ENCODE data around the gene MREG.
A peak's percentile ranks its signal among the peaks of the same experiment; 100 is the strongest.

MREG gene

DNA sequence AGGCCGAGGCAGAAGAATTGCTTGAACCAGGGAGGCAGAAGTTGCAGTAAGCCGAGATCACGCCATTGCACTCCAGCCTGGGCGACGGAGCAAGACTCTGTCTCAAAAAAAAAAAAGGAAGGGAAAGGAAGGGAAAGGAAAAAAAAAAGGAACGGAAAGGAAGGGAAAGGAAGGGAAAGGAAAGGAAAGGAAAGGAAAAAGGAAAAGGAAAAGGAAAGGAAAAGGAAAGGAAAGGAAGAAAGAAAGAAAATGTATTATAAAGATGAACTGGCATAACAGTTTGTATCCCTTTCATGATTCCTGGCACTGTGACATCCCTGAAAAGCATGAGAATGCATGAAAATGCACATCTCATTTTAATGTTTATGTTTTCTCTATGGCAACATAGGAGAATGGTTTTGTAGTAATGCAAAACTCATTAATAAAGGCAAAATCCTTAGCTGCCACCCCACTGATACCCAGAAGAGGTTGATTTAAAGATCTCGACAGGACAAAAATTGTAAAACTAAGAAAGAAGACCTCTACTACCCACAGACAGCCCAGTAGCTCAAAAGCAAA, 11.5 kb upstream of the MREG start:
- H3K27ac ChIP-seq, result no peak overlapping the region
- DNase-seq (ENCODE audit: low spot score), result no peak
- TF ChIP-seq, protein P1, sequence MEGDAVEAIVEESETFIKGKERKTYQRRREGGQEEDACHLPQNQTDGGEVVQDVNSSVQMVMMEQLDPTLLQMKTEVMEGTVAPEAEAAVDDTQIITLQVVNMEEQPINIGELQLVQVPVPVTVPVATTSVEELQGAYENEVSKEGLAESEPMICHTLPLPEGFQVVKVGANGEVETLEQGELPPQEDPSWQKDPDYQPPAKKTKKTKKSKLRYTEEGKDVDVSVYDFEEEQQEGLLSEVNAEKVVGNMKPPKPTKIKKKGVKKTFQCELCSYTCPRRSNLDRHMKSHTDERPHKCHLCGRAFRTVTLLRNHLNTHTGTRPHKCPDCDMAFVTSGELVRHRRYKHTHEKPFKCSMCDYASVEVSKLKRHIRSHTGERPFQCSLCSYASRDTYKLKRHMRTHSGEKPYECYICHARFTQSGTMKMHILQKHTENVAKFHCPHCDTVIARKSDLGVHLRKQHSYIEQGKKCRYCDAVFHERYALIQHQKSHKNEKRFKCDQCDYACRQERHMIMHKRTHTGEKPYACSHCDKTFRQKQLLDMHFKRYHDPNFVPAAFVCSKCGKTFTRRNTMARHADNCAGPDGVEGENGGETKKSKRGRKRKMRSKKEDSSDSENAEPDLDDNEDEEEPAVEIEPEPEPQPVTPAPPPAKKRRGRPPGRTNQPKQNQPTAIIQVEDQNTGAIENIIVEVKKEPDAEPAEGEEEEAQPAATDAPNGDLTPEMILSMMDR (conservative IDR thresholded peaks at IDR 0.05; ENCODE audit: low read depth), result no peak
- ChIA-PET POLR2A (ENCODE audit: low non-redundant PET) (interaction anchor here (0.6 kb wide), 1 partner anchor 9 kb away, joined by 3 read pairs; no protein-coding TSS in a partner anchor), CTCF (interaction anchor here (1.2 kb wide), 1 partner anchor 75 kb away, joined by 4 read pairs; no protein-coding TSS in a partner anchor)

DNA sequence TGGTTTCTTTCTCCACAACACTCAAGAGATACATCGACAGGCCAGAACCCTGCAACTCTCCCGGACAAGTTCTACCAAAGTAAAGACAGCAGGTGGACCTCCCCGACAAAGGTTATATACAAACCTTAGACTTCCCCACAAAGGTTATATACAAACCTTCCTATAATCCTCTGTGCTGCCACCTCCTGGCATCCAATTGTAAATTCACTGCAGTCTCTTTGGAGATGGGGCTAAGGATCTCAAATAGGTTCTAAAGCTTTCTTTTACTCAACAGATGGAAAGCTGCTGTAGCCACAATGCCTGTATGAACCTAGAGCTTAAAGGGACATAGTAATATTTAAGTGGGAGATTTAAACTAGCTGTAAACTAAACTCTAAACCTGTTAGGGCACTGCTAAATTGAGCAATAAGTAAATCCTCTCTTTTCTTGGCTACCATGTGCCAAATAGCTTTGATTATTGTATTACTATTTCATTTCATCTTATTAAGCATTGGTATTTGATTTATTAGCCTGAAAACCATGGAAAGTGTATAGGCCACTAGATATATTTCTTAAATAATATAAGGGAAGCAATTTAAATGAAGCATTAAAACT, 9.8 kb upstream of the MREG start:
- POLR2A ChIA-PET (ENCODE audit: low non-redundant PET), result no interaction called here
- DNase-seq (ENCODE audit: low spot score), result peak; percentile 68
- CTCF ChIA-PET, result interaction anchor here (0.6 to 1.5 kb wide), 11 partner anchors 8 to 999 kb away, joined by 3 to 8 read pairs (median 3); no protein-coding TSS in a partner anchor
- no peak overlapping the region for H3K27ac ChIP-seq
- TF ChIP-seq, protein P1 (conservative IDR thresholded peaks at IDR 0.05; ENCODE audit: low read depth), result peak; percentile 73

DNA sequence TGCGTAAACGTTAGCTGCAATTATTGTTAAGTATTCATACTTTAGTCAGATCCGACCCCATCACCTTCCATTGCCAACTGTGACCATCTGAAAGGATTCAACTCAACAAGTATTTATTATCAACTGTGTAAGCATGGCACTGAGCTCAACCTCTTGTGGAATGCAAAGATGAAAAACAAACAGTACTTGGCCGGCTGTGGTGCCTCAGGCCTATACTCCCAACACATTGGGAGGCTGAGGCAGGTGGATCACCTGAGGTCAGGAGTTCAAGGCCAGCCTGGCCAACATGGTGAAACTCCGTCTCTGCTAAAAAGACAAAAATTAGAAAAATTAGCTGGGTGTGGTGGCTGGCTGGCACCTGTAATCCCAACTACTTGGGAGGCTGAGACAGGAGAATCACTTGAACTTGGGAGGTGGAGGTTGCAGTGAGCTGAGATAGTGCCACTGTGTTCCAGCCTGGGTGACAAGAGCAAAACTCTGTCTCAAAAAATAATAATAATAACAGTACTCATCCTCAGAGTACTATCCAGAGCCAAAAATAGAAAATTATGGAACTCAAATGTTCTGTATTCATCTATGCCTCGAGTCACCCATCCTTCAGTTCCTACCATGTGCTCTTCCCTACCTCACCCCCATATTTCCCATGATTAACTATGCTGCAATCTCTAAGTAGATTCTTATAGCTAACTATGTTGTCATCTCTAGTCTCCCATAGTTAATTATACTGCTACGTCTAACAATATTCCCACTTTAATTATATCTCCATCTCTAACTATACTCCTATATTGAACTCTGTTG, 8.6 kb upstream of the MREG start:
- TF ChIP-seq, protein P1 (conservative IDR thresholded peaks at IDR 0.05; ENCODE audit: low read depth), result no peak
- POLR2A ChIA-PET (ENCODE audit: low non-redundant PET), result no interaction called here
- CTCF ChIA-PET, result interaction anchor here (0.5 to 1.5 kb wide), 5 partner anchors 12 to 426 kb away, joined by 3 to 6 read pairs (median 3); no protein-coding TSS in a partner anchor
- no peak for DNase-seq (ENCODE audit: low spot score)
- H3K27ac ChIP-seq, result no peak overlapping the region

DNA sequence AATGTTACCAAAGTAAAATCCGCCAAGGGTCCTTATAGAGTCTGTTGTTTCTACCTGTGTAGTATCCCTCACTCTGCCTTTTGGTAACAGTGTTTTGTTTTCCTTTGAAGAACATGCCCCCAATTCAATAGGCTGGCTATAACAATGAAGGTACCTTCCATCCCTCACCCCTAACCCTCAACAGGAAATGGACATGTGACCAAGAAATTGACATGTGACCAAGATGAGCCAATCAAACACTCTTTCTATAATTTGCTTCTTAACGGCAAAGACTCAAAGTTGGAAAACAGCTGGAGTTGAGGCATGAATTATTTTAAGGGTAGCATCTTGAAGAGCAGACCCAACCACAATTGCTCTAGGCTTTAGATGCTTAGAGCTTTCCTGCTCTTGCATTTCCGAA, 5.4 kb upstream of the MREG start:
- no peak overlapping the region for H3K27ac ChIP-seq
- POLR2A ChIA-PET (ENCODE audit: low non-redundant PET), result interaction anchor here (0.6 kb wide), 1 partner anchor 39 kb away, joined by 5 read pairs; no protein-coding TSS in a partner anchor
- CTCF ChIA-PET, result no interaction called here
- TF ChIP-seq, protein P1 (conservative IDR thresholded peaks at IDR 0.05; ENCODE audit: low read depth), result no peak
- DNase-seq (ENCODE audit: low spot score), result no peak

DNA sequence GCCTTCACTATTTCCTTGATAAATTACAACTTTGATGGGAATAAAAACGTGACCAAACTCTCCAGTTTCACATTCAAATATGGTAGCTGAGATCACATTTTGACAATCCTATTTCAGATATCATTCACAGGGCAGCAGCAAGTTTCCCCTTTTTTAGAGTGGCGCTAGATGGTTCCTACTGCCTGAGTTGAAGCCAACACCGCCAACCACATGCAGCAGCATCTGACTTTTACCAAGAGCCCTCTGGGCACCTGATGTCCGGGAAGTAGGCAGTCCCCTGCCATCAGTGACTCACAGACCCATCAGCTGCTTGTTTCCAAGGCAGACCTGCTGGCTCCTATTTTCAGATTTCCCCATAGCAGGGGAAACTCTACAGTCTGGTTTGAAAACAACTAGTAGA, 4.0 kb upstream of the MREG start:
- H3K27ac ChIP-seq, result peak overlapping the region; percentile 6; the same call in 1 of the 2 replicates
- peak; percentile 60 for DNase-seq (ENCODE audit: low spot score)
- TF ChIP-seq, protein P1 (conservative IDR thresholded peaks at IDR 0.05; ENCODE audit: low read depth), result no peak
- ChIA-PET CTCF (interaction anchor here (0.9 kb wide), 1 partner anchor 16 kb away, joined by 3 read pairs; no protein-coding TSS in a partner anchor), POLR2A (ENCODE audit: low non-redundant PET) (no interaction called here)

DNA sequence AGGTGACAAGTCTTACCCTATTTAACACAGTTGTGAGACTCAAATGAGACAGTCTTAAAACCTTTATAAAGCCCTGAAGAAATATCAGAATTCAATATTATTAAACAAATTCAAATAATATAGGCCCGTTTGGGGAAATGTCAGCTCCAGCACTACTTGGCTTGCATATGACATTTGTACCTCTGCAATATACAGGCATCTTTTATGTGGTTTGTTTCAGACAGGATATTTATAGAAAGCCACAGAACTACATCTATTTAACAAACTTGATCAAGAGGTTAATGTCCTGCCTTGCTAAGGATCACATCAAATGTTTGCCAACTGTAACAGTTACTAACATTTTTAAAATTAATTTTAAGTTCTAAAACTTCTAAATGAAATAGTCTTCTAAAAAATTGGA, 3.2 kb upstream of the MREG start:
- POLR2A ChIA-PET (ENCODE audit: low non-redundant PET), result no interaction called here

More for the DNA sequence above, 3.2 kb upstream of the MREG start:
- CTCF ChIA-PET, result interaction anchor here (0.9 kb wide), 1 partner anchor 17 kb away, joined by 3 read pairs; no protein-coding TSS in a partner anchor
- DNase-seq (ENCODE audit: low spot score), result no peak
- TF ChIP-seq, protein P1 (conservative IDR thresholded peaks at IDR 0.05; ENCODE audit: low read depth), result no peak
- H3K27ac ChIP-seq, result no peak overlapping the region
